PFSK-1 (cell line): Measurements from ENCODE around the gene GLYAT.

ENCODE experiments used
- POLR2AphosphoS5 ChIP-seq: IDR thresholded peaks from 2 replicates; pipeline ENCODE4 v1.6.1; 2012; ENCODE audit warnings: low read depth, mild to moderate bottlenecking, control low read depth, low read length, moderate library complexity
- TF ChIP-seq, protein P1 (sequence below), 2 experiments: IDR thresholded peaks; 2 replicates each; pipeline versions ENCODE4 v1.6.1 to v1.8.0; 2011 to 2012; ENCODE audit warnings: low read depth in 2 of 2, low read length in 2 of 2, control low read depth in 1 of 2, inconsistent platforms in 1 of 2, mild to moderate bottlenecking in 1 of 2, moderate library complexity in 1 of 2; ENCODE audit not compliant: insufficient read depth in 1 of 2

DNA sequence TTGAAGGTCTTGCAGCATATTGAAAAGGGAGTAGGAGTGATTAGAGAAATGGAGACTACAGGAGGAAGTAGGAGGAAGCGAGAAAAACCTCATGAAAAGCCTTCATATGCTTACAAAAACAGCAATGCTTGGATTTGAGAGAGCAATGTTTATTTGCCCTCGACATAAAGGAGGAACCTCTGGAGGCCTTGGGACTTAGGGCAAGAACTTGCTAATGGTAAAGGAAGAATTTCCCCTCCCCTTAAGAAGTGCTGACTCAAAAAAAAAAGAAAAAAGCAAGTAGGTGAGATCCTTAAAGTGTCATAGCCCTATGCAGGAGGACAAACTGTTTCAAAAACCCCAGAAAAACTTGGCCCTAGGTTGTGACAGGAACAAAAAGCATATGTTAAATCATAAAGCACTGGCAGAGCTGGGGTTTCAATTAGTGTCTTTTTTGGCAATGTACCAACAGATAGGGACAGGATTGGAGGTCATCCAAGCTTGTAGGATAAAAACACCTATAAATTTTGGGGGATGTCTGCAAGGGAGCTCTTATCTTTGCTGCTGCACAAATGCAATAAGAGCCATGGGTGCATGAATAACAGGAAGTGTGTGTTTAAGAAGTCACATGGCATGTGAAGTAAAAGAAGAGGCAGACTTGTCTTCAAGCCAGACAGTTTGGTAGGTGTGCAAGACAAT is 4.9 kb downstream of the GLYAT start:
- no peak for TF ChIP-seq POLR2AphosphoS5
- TF ChIP-seq, protein P1, sequence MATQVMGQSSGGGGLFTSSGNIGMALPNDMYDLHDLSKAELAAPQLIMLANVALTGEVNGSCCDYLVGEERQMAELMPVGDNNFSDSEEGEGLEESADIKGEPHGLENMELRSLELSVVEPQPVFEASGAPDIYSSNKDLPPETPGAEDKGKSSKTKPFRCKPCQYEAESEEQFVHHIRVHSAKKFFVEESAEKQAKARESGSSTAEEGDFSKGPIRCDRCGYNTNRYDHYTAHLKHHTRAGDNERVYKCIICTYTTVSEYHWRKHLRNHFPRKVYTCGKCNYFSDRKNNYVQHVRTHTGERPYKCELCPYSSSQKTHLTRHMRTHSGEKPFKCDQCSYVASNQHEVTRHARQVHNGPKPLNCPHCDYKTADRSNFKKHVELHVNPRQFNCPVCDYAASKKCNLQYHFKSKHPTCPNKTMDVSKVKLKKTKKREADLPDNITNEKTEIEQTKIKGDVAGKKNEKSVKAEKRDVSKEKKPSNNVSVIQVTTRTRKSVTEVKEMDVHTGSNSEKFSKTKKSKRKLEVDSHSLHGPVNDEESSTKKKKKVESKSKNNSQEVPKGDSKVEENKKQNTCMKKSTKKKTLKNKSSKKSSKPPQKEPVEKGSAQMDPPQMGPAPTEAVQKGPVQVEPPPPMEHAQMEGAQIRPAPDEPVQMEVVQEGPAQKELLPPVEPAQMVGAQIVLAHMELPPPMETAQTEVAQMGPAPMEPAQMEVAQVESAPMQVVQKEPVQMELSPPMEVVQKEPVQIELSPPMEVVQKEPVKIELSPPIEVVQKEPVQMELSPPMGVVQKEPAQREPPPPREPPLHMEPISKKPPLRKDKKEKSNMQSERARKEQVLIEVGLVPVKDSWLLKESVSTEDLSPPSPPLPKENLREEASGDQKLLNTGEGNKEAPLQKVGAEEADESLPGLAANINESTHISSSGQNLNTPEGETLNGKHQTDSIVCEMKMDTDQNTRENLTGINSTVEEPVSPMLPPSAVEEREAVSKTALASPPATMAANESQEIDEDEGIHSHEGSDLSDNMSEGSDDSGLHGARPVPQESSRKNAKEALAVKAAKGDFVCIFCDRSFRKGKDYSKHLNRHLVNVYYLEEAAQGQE (IDR thresholded peaks at IDR 0.05; ENCODE audit: insufficient read depth in 1 of 2, low read depth in 2 of 2, low read length in 2 of 2): no peak
